Stimulated activated CD4-positive, alpha-beta T cell treated with anti-CD3 and anti-CD28 coated beads, Interleukin-1b, Interleukin-23, amount 100 ng/mL, for 48 hours (primary cell): ENCODE data around the gene MYOZ1.

ENCODE experiments used
- DNase-seq: peaks from one replicate; pipeline ENCODE4 v3.0.0-alpha.2; 2020

Gene MYOZ1

DNA sequence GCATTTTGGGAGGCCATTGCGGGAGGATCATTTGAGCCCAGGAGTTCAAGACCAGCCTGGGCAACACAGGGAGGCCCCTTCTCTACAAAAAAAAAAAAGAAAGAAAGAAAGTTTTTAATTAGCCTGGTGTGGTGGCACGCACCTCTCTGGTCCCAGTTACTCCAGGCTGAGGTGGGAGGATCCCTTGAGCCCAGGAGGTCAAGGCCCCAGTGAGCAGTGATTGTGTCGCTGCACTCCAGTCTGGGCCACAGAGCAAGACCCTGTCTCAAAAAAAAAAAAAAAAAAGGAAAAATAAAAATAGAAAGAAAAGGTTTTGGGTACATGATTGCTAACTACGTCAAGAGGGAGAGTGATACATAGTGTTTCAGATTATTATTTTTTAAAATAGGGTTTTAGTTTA lies 48.2 kb downstream of the MYOZ1 start:
- no peak for DNase-seq

DNA sequence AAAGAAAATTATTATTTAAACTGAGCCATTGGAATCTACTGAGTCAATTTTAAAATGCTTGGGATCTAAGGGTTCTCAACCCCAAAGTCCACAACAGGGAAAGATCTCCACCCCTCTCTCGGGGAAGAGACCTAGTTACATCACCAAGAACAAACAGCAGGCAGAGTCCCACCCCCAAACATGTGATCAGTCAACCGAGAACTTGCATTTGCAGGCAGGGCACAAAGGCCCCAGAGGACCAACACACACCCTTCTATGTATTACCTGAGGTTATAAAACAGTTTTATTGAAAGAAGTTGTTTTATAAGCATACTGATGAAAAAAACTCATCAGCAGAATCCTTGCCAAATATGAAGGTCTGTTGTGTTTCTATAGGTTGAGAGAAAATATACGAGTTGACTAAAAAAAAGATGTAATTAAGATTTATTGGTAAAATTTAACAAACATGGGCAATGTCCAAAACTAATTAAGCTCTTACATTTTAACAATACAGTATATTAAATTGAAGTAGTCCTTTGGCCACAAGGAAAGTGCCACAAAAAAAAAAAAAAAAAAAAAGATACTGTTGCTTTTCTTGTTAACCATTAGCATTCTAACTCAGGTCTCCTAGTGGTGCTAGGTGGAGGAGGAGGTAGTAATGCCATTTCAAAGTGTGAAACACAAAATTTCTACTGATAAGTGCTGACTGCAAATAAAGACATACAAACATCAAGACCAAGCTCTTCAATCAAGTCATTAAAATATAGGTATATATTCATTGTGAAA lies 49.2 kb downstream of the MYOZ1 start:
- DNase-seq = peak; percentile 5

DNA sequence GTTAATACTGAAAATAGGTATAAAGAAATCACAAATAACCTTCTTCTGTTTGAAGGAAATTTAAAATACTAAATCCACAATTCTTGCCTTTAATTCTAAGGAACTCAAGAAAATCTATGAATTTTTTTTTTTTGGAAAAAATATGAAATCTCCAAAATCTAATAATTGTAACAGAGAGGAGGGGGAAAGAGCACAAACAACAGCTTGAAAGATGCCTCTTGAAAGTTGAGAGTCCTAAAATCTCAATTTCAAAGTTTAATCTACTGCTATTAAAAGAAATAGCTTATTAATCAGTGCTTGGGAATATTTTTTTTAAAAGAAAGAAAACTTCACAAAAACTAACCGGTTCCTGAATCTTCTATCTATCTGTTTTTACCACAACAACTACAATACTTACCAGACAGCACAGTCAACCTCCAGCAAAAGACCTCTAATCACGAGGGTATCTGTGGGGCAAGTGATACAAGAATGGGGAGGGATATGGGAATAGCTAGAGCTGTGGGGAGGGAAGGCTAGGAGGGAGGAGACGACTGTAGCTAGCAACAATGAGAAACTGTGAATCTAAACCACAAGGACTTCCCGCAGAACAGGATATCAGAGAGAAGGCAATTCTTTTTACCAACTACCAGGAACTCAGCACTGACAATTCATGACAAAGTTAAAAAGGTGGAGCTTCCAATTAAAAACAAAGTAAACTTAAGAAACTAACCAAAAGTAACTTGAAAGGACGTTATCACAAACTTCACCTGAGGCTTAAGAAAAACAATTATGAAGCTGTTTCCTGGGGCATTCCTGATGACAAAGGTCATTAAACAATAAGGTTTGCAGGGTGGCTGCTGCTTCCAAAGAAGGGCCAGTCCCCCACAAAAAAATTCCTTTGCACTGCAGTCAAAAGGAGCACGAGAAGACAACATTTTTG lies 50.1 kb downstream of the MYOZ1 start, which contains the start of gene USP54:
USP54 (minus strand) TSS at position 462 of the 919 bp plus-strand sequence. CDS start 15,684 bp downstream, outside the sequence.
- no peak for DNase-seq

DNA sequence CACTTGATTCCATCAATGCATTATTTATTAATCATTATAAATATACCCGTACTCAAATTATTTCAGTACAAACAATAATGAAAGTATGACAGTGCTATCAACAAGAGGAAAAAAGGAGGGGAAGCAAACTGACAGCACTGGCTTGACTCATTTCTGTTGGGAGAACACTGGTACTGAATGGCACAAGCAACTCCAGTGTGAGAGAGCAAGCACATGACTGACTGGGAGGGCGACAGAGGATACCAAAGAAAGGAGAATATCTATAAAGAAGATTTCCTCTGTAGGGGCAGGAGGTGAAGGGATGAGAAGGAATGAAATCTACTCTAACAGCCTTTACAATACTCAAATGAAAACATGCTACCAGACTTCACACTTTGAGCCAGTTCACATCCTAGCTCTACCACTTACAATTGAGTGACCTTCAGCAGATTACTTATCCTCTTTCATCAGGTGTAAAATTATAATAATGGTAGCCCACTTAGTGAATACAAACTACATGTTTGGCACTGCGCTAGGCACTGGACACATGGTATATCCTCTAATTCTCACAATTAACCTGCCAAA lies 51.6 kb downstream of the MYOZ1 start:
- no peak for DNase-seq

- DNase-seq = no peak
Measured at GRCh38 chr10:73588656-73589055, 52.6 kb downstream of the MYOZ1 start.

DNA sequence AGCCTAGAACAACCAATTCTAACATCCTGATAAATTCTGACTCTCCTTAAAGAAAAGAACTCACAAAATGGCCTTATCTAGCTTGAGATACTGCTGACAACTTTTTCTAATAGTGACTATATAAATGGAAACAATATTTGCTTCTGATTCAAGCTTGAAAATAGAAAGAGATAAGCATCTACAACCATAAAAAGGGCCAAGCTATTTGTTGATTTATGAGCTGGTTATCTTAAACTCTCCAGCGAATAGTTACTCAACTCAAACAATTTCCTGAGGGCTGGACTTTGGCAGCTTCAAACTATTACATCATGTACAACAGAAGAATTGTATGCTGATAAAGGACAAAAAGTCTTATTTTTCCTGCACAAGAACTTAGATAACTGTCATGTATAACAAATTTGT lies 54.7 kb downstream of the MYOZ1 start:
- DNase-seq = no peak

- DNase-seq = no peak
Measured at GRCh38 chr10:73585327-73585726, 55.9 kb downstream of the MYOZ1 start.

DNA sequence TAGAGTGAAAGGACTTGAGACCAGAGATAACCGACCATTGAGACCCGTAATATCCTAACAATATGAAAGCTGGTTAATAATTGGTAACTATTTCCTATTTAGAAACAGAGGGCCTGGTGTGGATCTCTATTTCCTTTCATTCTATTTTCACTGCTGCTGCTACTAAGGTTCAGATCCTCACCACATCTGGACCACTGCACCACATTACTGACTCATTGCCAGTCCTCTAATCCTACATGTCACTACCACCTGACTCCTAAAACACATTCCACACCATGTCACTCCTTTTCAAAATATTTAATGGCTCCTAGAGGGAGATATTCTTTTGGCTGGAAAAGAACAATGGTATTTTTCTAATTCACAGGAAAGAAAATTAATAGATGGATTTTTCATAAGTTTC lies 56.5 kb downstream of the MYOZ1 start:
- no peak for DNase-seq

DNA sequence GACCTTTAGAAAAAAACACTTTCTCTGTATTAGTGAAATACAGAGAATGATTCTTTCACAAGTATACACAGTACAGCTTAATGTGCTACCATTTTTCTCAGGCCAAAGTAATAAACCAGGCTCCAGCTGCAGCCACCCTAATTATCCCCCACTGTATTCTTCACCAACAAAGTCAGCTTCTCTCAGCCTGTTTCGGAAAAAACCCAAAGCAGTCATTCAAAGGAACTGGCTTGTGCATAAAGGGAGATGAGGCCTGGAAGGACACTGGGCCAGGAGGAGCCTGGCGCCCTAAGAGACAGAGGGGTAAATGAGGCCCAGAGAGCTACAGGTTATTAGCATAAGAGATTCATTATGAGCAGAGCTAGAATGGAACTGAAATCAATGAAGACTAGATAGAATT lies 59.4 kb downstream of the MYOZ1 start:
- no peak for DNase-seq
